ENCODE measurements around the gene TIAM1. TPM values are rescaled to one million over a fixed set of nuclear protein-coding genes. Genes with fewer than 3 reads are reported as not detected.

TIAM1 gene
- total and polyA plus RNA-seq, 9 donors, result 3.6 to 26.7 (median 7.1) TPM

DNA sequence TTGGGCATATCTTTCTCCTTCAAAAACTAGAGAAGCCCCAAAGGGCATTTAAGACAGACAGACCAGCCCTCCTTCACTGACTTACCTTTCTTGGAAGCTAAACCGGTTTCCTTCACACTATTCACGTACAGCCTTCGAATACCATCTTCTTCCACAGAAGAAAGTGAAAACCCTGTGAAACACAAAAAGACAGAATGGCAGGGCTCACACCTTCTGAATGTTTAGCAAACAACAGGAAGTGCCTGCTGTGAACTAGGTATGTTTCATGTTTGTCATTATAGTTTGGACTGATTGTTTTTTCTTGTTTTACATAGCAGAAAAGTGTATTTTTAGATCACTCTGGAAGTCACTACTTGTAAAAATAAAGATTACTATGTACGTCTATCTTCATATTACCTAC, 157.1 kb downstream of the TIAM1 start:
- WGBS, 3 donors, result 81 to 90% (median 86%) methylated on average over 4 of the region's 4 CpGs
- TF ChIP-seq, protein P1, sequence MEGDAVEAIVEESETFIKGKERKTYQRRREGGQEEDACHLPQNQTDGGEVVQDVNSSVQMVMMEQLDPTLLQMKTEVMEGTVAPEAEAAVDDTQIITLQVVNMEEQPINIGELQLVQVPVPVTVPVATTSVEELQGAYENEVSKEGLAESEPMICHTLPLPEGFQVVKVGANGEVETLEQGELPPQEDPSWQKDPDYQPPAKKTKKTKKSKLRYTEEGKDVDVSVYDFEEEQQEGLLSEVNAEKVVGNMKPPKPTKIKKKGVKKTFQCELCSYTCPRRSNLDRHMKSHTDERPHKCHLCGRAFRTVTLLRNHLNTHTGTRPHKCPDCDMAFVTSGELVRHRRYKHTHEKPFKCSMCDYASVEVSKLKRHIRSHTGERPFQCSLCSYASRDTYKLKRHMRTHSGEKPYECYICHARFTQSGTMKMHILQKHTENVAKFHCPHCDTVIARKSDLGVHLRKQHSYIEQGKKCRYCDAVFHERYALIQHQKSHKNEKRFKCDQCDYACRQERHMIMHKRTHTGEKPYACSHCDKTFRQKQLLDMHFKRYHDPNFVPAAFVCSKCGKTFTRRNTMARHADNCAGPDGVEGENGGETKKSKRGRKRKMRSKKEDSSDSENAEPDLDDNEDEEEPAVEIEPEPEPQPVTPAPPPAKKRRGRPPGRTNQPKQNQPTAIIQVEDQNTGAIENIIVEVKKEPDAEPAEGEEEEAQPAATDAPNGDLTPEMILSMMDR (IDR thresholded peaks at IDR 0.05), result no peak
- TF ChIP-seq EP300 (IDR thresholded peaks at IDR 0.05), result no peak
- no peak for TF ChIP-seq POLR2A (IDR thresholded peaks at IDR 0.05)
- intact Hi-C loops (cut with DNase I), result no loop called here

DNA sequence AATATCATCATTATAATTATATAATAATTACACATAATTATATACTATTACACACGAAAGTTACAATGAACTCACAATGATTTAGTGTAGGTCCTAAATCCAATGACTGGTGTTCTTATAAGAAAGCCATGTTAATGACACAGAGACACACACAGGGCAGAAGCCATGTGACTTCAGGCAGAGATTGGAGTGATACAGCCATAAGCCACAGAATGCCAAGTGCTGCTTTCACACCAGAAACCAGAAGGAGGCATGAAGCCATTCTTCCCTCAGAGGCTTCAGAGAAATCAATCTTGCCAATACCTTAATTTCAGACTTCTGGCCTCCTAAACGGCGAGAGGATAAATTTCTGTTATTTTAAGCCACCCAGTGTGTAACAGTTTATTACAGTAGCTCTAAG, 158.4 kb downstream of the TIAM1 start:
- no peak for DNase-seq
- no peaks in the 10 kb centered on the region for H3K9me3 ChIP-seq
- 82 to 84% (median 82%) methylated on average over 3 of the region's 3 CpGs for WGBS, 3 donors
- no peak for TF ChIP-seq POLR2A (IDR thresholded peaks at IDR 0.05)
- TF ChIP-seq, protein P1 (IDR thresholded peaks at IDR 0.05), result no peak
- TF ChIP-seq EP300 (IDR thresholded peaks at IDR 0.05), result no peak
- no peak overlapping the region for H3K27ac ChIP-seq
- H3K36me3 ChIP-seq, result no peaks in the 10 kb centered on the region
- H3K4me1 ChIP-seq (ENCODE audit: insufficient read depth), result no peaks in the 10 kb centered on the region
- H3K4me3 ChIP-seq, result no peak overlapping the region
- no peaks in the 10 kb centered on the region for H3K27me3 ChIP-seq
- intact Hi-C loops (cut with DNase I), result no loop called here

More for the DNA sequence above, 157.1 kb downstream of the TIAM1 start:
- H3K4me3 ChIP-seq, result no peak overlapping the region
- no peaks in the 10 kb centered on the region for H3K27me3 ChIP-seq
- no peaks in the 10 kb centered on the region for H3K36me3 ChIP-seq
- no peak for DNase-seq
- no peak overlapping the region for H3K27ac ChIP-seq
- no peaks in the 10 kb centered on the region for H3K4me1 ChIP-seq (ENCODE audit: insufficient read depth)
- no peaks in the 10 kb centered on the region for H3K9me3 ChIP-seq

DNA sequence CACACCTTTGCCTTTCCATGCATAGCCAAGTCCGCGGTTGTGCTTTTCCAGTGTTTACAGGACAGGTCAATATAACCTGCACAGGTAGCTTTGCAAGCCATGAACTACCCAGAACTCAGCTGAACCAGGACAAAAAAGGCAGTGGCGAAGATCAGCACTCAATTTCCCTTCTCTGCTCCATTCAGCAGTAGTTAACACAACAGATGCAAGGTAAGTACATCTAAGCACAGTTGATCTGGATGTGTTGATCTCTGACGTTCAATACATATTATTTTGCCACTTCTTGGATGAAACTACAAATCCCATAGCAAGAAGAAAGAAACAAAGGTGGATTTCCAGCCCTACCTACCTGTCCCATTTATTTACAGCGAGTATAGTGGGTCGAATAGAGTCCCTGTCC, 159.2 kb downstream of the TIAM1 start:
- no peaks in the 10 kb centered on the region for H3K36me3 ChIP-seq
- H3K4me3 ChIP-seq, result no peak overlapping the region
- TF ChIP-seq, protein P1 (IDR thresholded peaks at IDR 0.05), result no peak
- TF ChIP-seq POLR2A (IDR thresholded peaks at IDR 0.05) (no peak), EP300 (IDR thresholded peaks at IDR 0.05) (no peak)
- no peak for DNase-seq
- no peaks in the 10 kb centered on the region for H3K27me3 ChIP-seq
- intact Hi-C loops (cut with DNase I), result no loop called here
- WGBS, 3 donors, result 91 to 95% (median 94%) methylated on average over 6 of the region's 6 CpGs
- no peak overlapping the region for H3K27ac ChIP-seq
- no peaks in the 10 kb centered on the region for H3K9me3 ChIP-seq
- no peaks in the 10 kb centered on the region for H3K4me1 ChIP-seq (ENCODE audit: insufficient read depth)

DNA sequence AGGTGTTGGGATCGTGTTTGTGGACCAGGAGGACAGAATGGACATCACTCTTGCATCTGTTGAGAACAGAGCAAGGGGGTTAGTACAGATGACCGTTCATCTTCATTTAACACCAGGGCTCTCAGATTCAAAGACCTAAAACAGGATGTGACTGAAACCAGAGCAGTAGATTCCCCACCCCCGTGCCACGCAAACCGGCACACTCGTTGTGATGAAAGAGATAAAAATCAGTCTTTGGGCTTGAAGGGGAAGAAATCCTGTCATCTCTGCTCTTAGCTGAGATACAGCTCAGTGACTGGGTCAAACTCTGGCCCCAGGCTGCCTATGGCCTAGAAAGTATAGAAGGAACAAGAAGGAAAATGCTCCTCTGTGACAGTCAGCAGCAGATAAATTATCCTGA, 159.6 kb downstream of the TIAM1 start:
- TF ChIP-seq POLR2A (IDR thresholded peaks at IDR 0.05), result no peak
- no peak for TF ChIP-seq EP300 (IDR thresholded peaks at IDR 0.05)
- H3K36me3 ChIP-seq, result no peaks in the 10 kb centered on the region
- no peaks in the 10 kb centered on the region for H3K4me1 ChIP-seq (ENCODE audit: insufficient read depth)
- intact Hi-C loops (cut with DNase I), result no loop called here
- no peaks in the 10 kb centered on the region for H3K9me3 ChIP-seq
- no peak for DNase-seq
- no peak overlapping the region for H3K4me3 ChIP-seq
- H3K27me3 ChIP-seq, result no peaks in the 10 kb centered on the region
- no peak overlapping the region for H3K27ac ChIP-seq
- WGBS, 3 donors, result 71 to 84% (median 72%) methylated on average over 6 of the region's 6 CpGs

DNA sequence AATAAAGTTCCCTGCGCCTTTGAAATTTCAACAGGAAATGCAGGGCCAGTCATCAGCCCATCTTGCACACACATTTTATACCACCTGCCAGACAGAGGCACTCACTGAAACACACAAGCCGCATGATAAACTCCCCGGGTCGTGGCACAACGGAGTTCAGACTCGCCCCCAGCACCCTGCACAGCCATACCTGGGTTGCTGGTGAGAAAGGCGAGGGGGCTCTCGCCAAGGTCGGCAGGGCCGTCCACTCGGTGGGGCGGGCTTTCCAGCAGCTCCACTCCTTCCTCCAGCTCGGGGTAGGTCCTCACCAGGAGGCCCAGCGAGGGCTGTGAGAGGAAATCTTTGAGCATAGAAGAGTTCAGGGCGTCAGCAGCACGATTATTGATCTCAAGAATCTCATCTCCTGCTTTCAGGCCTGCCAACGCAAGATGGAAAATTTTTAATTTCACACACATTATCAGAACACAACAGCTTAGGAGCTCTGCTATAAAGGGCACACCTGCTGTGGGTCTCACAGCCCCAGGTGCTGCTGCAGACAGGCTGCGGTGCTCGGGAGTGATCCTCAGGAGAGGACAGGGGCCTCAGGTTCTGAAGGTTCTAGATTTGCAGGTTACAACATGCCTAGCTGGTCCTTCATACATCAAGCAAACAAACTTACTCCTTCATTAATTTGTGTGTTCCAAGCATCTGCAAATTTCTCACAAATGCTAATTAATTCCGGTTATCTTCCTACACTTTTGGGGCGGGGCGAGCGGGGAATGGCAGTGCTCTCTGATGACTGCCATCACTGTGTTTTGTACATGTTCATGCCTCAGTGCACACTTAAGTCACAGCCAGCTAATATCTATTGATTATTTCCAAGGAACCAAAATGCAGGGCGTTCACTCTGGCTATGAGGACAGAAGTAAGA, 161.6 kb downstream of the TIAM1 start:
- H3K4me1 ChIP-seq (ENCODE audit: insufficient read depth), result no peaks in the 10 kb centered on the region
- TF ChIP-seq POLR2A (IDR thresholded peaks at IDR 0.05) (no peak), EP300 (IDR thresholded peaks at IDR 0.05) (no peak)
- TF ChIP-seq, protein P1 (IDR thresholded peaks at IDR 0.05), result no peak
- no peaks in the 10 kb centered on the region for H3K27me3 ChIP-seq
- no peaks in the 10 kb centered on the region for H3K9me3 ChIP-seq
- WGBS, 3 donors, result 85 to 88% (median 86%) methylated on average over 24 of the region's 24 CpGs
- H3K27ac ChIP-seq, result no peak overlapping the region
- no peak overlapping the region for H3K4me3 ChIP-seq
- no peak for DNase-seq
- intact Hi-C loops (cut with DNase I), result no loop called here
- H3K36me3 ChIP-seq, result no peaks in the 10 kb centered on the region
